ENCODE results near the gene CMC1. TPM values are rescaled to one million over a fixed set of nuclear protein-coding genes. Genes with fewer than 3 reads are reported as not detected.
"Not testable (repeated sequence)": the region's sequence is repeated elsewhere in the genome, so short reads cannot be mapped to it uniquely, and the experiment has no call there.

The CMC1 gene
- polyA plus RNA-seq, 2 of the 4 experiments (the other 2 are of a cell fraction), result 56.9 to 76.7 TPM

GRCh38 chr3:28198161-28198560 is 43.3 kb upstream of the CMC1 start:
- Histone ChIP-seq H3K4me1 (no peaks in the 10 kb centered on the region), H3K4me2 (no peak overlapping the region), H3K27ac (no peak overlapping the region), H3K9me3 (no peaks in the 10 kb centered on the region), H3K4me3 (no peak overlapping the region)
- DNase-seq (ENCODE audit: low read depth in 1 of 2, low spot score in 1 of 2), result no peak
- ChIA-PET POLR2A (no interaction called here), CTCF (no interaction called here)
- WGBS (ENCODE audit: missing lambda C conversion rate), result 34% methylated on average over 3 of the region's 3 CpGs
- FAIRE-seq, result no peak
- TF ChIP-seq, protein P1, sequence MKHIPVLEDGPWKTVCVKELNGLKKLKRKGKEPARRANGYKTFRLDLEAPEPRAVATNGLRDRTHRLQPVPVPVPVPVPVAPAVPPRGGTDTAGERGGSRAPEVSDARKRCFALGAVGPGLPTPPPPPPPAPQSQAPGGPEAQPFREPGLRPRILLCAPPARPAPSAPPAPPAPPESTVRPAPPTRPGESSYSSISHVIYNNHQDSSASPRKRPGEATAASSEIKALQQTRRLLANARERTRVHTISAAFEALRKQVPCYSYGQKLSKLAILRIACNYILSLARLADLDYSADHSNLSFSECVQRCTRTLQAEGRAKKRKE (CRISPR knock-in tag; IDR thresholded peaks at IDR 0.05; ENCODE audit: low read depth), result no peak
- TF ChIP-seq MAZ (IDR thresholded peaks at IDR 0.05; ENCODE audit: borderline replicate concordance, low read depth, low read length) (no peak), CHD4 (IDR thresholded peaks at IDR 0.05; ENCODE audit: borderline replicate concordance) (no peak), NR3C1 (IDR thresholded peaks at IDR 0.05) (no peak)
- ATAC-seq, result no peak; a peak in 1 of 6 replicates

DNA sequence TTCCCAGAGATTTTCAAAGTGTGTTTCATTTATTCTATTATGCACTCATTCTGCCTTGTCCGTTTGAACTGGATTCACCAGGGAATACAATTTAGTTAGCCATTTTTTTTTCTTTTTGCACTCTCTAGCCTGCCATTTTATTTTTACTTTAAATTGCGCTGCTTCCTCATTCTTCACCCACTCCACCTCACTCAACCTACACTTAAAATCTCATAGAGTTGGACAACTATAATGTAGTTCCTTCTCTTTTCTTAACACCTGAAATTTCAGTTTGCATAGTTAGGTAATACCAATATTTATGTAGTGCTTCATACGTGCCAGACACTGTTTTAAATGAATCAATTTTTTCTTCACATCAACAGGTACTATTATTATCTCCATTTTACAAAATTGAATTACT is 42.4 kb upstream of the CMC1 start:
- ChIA-PET CTCF (no interaction called here), POLR2A (no interaction called here)
- H3K4me3 ChIP-seq, result no peak overlapping the region
- no peaks in the 10 kb centered on the region for H3K9me3 ChIP-seq
- TF ChIP-seq REST (IDR thresholded peaks at IDR 0.05) (no peak), ZFP36 (IDR thresholded peaks at IDR 0.05; ENCODE audit: borderline replicate concordance, partially characterized antibody) (no peak), MAZ (IDR thresholded peaks at IDR 0.05; ENCODE audit: borderline replicate concordance, low read depth, low read length) (no peak)
- TF ChIP-seq, protein P1 (CRISPR knock-in tag; IDR thresholded peaks at IDR 0.05; ENCODE audit: low read depth), result no peak
- no peak for DNase-seq (ENCODE audit: low read depth in 1 of 2, low spot score in 1 of 2)
- no peak overlapping the region for H3K27ac ChIP-seq
- FAIRE-seq, result no peak
- 42% methylated on average over 3 of the region's 3 CpGs for WGBS (ENCODE audit: missing lambda C conversion rate)
- H3K4me2 ChIP-seq, result no peak overlapping the region
- ATAC-seq, result no peak
- H3K4me1 ChIP-seq, result no peaks in the 10 kb centered on the region

DNA sequence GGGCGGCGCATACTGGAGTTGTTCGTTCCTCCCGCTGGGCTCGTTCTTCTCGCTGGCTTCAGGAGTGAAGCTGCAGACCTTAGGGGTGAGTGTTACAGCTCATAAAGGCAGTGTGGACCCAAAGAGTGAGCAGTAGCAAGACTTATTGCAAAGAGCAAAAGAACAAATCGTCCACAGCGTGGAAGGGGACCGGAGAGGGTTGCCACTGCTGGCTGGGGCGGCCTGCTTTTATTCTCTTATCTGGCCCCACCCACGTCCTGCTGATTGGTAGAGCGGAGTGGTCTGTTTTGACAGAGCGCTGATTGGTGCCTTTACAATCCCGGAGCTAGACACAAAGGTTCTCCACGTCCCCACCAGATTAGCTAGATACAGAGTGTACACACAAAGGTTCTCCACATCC is 41.8 kb upstream of the CMC1 start:
- H3K4me1 ChIP-seq; FAIRE-seq; POLR2A ChIA-PET; H3K4me3 ChIP-seq; H3K27ac ChIP-seq; H3K4me2 ChIP-seq; DNase-seq (ENCODE audit: low read depth in 1 of 2, low spot score in 1 of 2); H3K9me3 ChIP-seq; ATAC-seq: not testable (repeated sequence)
- CTCF ChIA-PET, result interaction anchor here (0.6 kb wide), 1 partner anchor 14 kb away, joined by 3 read pairs; no protein-coding TSS in a partner anchor
- 63% methylated on average over 15 of the region's 15 CpGs for WGBS (ENCODE audit: missing lambda C conversion rate)

GRCh38 chr3:28200366-28200848 is 41.0 kb upstream of the CMC1 start:
- H3K4me3 ChIP-seq; H3K4me2 ChIP-seq; DNase-seq (ENCODE audit: low read depth in 1 of 2, low spot score in 1 of 2); H3K9me3 ChIP-seq; H3K27ac ChIP-seq; POLR2A ChIA-PET; ATAC-seq; FAIRE-seq; H3K4me1 ChIP-seq: not testable (repeated sequence)
- CTCF ChIA-PET, result interaction anchor here (1.0 kb wide), 1 partner anchor 11 kb away, joined by 3 read pairs; no protein-coding TSS in a partner anchor
- WGBS (ENCODE audit: missing lambda C conversion rate), result 93% methylated on average over 6 of the region's 47 CpGs

DNA sequence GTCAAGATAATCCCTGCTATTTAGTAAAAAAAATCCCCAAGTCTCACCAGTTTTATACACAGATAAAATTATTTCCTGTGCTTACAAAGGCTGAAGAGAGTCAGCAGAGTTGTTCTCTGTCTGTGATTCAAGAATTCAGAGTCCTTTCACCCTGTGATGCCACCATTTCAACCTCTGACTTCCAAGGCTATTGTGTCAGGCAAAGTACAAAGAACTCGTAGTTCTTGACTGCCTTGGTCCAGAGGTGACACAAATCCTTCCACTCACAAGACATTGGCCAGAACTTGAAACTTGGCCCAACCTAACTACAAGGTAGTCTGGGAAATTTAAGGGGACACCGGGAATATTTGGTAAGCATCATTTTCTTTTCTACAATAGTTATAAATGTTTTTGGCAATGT is 34.9 kb upstream of the CMC1 start:
- 34% methylated on average over 2 of the region's 2 CpGs for WGBS (ENCODE audit: missing lambda C conversion rate)
- TF ChIP-seq, protein P2, sequence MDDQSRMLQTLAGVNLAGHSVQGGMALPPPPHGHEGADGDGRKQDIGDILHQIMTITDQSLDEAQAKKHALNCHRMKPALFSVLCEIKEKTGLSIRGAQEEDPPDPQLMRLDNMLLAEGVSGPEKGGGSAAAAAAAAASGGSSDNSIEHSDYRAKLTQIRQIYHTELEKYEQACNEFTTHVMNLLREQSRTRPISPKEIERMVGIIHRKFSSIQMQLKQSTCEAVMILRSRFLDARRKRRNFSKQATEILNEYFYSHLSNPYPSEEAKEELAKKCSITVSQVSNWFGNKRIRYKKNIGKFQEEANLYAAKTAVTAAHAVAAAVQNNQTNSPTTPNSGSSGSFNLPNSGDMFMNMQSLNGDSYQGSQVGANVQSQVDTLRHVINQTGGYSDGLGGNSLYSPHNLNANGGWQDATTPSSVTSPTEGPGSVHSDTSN (IDR thresholded peaks at IDR 0.05), result no peak
- TF ChIP-seq EHF (CRISPR knock-in tag; IDR thresholded peaks at IDR 0.05) (no peak), ZNF302 (CRISPR knock-in tag; IDR thresholded peaks at IDR 0.05) (no peak), PHF8 (IDR thresholded peaks at IDR 0.05; ENCODE audit: borderline replicate concordance, low read depth) (no peak), MAX (IDR thresholded peaks at IDR 0.05) (no peak), CHD2 (IDR thresholded peaks at IDR 0.05; ENCODE audit: low read length, partially characterized antibody) (no peak), CBX8 (IDR thresholded peaks at IDR 0.05) (no peak), HDAC2 (IDR thresholded peaks at IDR 0.05) (no peak), HOXB13 (CRISPR knock-in tag; IDR thresholded peaks at IDR 0.05; ENCODE audit: low read depth) (no peak), NR3C1 (IDR thresholded peaks at IDR 0.05) (no peak)
- TF ChIP-seq, protein P3, sequence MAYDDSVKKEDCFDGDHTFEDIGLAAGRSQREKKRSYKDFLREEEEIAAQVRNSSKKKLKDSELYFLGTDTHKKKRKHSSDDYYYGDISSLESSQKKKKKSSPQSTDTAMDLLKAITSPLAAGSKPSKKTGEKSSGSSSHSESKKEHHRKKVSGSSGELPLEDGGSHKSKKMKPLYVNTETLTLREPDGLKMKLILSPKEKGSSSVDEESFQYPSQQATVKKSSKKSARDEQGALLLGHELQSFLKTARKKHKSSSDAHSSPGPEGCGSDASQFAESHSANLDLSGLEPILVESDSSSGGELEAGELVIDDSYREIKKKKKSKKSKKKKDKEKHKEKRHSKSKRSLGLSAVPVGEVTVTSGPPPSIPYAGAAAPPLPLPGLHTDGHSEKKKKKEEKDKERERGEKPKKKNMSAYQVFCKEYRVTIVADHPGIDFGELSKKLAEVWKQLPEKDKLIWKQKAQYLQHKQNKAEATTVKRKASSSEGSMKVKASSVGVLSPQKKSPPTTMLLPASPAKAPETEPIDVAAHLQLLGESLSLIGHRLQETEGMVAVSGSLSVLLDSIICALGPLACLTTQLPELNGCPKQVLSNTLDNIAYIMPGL (CRISPR knock-in tag; IDR thresholded peaks at IDR 0.05; ENCODE audit: borderline replicate concordance), result no peak

More for the DNA sequence above, 34.9 kb upstream of the CMC1 start:
- peak overlapping the region; percentile 46; the same call in 2 of the 3 replicates for H3K4me2 ChIP-seq
- no peaks in the 10 kb centered on the region for H3K9me3 ChIP-seq
- CTCF ChIA-PET, result no interaction called here
- POLR2A ChIA-PET, result no interaction called here
- no peak overlapping the region for H3K4me3 ChIP-seq
- DNase-seq (ENCODE audit: low read depth in 1 of 2, low spot score in 1 of 2) (no peak), FAIRE-seq (no peak), ATAC-seq (no peak)
- no peaks in the 10 kb centered on the region for H3K4me1 ChIP-seq
- H3K27ac ChIP-seq, result no peak overlapping the region

All from A549 (cell line).